HL-60 (cell line): Measurements from ENCODE around the gene FCER2.

Experiments
- DNase-seq, 2 experiments: peaks; one replicate each; pipeline ENCODE4 v3.0.0-alpha.2; 2010 to 2020; ENCODE audit warnings: low read depth in 1 of 2, low spot score in 1 of 2
- H3K27ac ChIP-seq: fragments of 250-450 bp; sonication (Bioruptor Pico); replicated peaks from 2 replicates; pipeline ENCODE4 v1.5.1; 2020; ENCODE audit warnings: mild to moderate bottlenecking, moderate library complexity
- H3K27me3 ChIP-seq: fragments of 250-450 bp; sonication (Bioruptor Pico); 2 replicates; pipeline ENCODE4 v1.5.1; 2021; ENCODE audit warnings: mild to moderate bottlenecking, moderate library complexity; ENCODE audit not compliant: insufficient read depth, poor library complexity, severe bottlenecking
- H3K4me3 ChIP-seq: replicated peaks from 2 replicates; pipeline ENCODE4 v1.5.1; 2011; ENCODE audit warnings: mild to moderate bottlenecking, control low read depth, low read length; ENCODE audit not compliant: insufficient read depth
- GABPA ChIP-seq: IDR thresholded peaks from 2 replicates; pipeline ENCODE4 v1.6.1; 2012; ENCODE audit warnings: low read depth
- POLR2AphosphoS5 ChIP-seq: IDR thresholded peaks from 2 replicates; pipeline ENCODE4 v1.6.1; 2012; ENCODE audit warnings: low read depth
- SPI1 ChIP-seq: IDR thresholded peaks from 2 replicates; pipeline ENCODE4 v1.6.1; 2012; ENCODE audit warnings: low read depth, mild to moderate bottlenecking, borderline replicate concordance
- TF ChIP-seq, protein P1 (sequence below): IDR thresholded peaks from 2 replicates; pipeline ENCODE4 v1.6.1; 2012; ENCODE audit warnings: low read depth; ENCODE audit not compliant: insufficient replicate concordance
- TF ChIP-seq, protein P2 (sequence below): IDR thresholded peaks from one replicate; pipeline ENCODE4 v1.5.1; 2011; ENCODE audit warnings: low read length, control low read depth, inconsistent platforms; ENCODE audit not compliant: insufficient read depth

Gene FCER2

DNA sequence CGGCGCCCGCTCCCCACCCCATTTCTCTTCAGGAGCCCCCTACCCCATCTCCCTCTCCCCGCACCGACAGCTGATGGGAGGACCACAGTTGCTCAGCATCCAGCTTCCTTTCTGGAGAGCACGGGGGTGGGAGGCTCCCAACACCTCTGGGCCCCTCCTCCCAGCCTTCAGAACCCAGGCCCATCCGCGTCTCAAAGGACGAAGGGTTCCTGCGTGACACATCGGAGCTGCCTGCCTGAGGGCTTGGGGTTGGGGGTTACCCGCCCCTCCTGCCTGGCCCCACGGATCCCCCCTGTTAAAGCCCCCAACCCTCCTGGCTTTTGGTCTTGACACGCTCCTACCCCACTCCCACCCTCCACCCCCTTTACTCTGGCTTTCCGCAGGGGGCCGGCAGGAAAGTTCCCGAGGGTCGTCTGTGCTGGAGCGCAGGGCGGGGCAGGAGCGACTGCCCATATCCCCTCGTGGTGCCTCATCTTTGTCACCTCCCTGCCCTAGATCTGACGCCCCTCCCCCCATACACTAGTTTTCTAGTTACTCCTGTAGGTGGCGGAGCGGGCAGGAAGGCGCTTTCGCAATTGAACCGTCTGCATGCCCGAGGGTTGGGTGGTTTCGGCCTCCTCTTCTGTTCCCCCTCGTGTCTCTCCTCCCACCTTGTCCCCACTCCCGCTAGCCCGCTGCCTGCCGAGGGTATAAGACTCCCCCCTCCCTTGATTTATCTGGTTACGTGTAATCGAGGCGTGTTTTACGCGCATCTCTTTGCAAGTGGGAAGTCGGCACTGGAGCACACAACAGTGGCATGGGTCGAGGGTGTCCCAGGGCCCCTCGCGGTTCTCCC, 20.4 kb downstream of the FCER2 start:
- peak overlapping the region; percentile 95 for H3K27ac ChIP-seq
- TF ChIP-seq, protein P1, sequence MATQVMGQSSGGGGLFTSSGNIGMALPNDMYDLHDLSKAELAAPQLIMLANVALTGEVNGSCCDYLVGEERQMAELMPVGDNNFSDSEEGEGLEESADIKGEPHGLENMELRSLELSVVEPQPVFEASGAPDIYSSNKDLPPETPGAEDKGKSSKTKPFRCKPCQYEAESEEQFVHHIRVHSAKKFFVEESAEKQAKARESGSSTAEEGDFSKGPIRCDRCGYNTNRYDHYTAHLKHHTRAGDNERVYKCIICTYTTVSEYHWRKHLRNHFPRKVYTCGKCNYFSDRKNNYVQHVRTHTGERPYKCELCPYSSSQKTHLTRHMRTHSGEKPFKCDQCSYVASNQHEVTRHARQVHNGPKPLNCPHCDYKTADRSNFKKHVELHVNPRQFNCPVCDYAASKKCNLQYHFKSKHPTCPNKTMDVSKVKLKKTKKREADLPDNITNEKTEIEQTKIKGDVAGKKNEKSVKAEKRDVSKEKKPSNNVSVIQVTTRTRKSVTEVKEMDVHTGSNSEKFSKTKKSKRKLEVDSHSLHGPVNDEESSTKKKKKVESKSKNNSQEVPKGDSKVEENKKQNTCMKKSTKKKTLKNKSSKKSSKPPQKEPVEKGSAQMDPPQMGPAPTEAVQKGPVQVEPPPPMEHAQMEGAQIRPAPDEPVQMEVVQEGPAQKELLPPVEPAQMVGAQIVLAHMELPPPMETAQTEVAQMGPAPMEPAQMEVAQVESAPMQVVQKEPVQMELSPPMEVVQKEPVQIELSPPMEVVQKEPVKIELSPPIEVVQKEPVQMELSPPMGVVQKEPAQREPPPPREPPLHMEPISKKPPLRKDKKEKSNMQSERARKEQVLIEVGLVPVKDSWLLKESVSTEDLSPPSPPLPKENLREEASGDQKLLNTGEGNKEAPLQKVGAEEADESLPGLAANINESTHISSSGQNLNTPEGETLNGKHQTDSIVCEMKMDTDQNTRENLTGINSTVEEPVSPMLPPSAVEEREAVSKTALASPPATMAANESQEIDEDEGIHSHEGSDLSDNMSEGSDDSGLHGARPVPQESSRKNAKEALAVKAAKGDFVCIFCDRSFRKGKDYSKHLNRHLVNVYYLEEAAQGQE: peak; percentile 15
- no peak; the same call in 1 of the 2 replicates for TF ChIP-seq GABPA
- TF ChIP-seq, protein P2, sequence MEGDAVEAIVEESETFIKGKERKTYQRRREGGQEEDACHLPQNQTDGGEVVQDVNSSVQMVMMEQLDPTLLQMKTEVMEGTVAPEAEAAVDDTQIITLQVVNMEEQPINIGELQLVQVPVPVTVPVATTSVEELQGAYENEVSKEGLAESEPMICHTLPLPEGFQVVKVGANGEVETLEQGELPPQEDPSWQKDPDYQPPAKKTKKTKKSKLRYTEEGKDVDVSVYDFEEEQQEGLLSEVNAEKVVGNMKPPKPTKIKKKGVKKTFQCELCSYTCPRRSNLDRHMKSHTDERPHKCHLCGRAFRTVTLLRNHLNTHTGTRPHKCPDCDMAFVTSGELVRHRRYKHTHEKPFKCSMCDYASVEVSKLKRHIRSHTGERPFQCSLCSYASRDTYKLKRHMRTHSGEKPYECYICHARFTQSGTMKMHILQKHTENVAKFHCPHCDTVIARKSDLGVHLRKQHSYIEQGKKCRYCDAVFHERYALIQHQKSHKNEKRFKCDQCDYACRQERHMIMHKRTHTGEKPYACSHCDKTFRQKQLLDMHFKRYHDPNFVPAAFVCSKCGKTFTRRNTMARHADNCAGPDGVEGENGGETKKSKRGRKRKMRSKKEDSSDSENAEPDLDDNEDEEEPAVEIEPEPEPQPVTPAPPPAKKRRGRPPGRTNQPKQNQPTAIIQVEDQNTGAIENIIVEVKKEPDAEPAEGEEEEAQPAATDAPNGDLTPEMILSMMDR: peak; percentile 22
- TF ChIP-seq POLR2AphosphoS5: peak; percentile 68
- TF ChIP-seq SPI1: no peak; the same call in 1 of the 2 replicates
- peak overlapping the region; percentile 95 for H3K4me3 ChIP-seq
- peak; percentile 99 to 100 for DNase-seq
- no peaks in the 10 kb centered on the region for H3K27me3 ChIP-seq

DNA sequence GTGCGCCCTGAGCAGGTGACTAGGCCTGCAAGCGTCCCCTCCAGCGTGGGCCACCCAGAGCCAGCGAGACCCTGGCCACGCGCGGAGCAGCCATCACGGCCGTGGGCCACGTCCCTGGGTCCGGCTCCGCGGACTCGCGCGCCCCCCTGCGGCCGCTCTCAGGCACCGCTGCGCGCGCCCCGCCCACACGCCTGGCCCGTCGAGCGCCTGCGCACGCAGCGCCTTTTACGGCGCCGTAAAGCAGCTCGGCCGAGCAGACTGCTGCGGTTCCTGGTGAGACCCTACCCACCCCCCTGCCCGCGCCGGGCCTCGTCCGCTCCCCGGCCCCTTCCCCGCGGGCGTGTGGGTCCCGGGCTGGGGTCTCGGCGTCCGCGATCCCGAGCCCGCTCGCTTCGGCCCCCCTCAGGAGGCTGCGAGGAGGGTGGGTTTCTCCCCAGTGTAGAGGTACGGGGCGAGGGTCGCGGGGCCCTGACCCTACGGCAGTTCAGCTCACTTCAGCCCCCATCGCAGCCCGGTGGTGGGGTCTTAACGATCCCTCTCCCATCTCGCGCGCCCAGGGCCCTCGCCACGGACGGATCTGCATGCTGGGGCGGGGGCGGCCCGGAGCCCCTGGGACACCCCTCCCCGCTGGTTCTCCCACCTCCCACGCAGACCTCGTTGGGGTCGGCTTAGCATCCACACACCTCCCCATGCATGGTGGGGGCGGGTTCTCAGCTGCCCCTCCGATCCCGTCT, 21.2 kb downstream of the FCER2 start, which contains the start of gene TRAPPC5:
TSS of gene TRAPPC5 (plus strand) at position 228 of the 734 bp plus-strand sequence. CDS start 1,421 bp downstream, outside the sequence.
- Histone ChIP-seq H3K27ac (peak within 1 kb of the TSS; percentile 95), H3K4me3 (peak within 1 kb of the TSS; percentile 95), H3K27me3 (no peaks in the 10 kb centered on the region)
- TF ChIP-seq, protein P2: peak; percentile 61
- TF ChIP-seq GABPA: no peak
- TF ChIP-seq POLR2AphosphoS5: 0 out of 2 replicates have a peak, but pooled peaks have one; percentile 47
- TF ChIP-seq SPI1: no peak
- TF ChIP-seq, protein P1: no peak
- peak; percentile 87 to 92 for DNase-seq

DNA sequence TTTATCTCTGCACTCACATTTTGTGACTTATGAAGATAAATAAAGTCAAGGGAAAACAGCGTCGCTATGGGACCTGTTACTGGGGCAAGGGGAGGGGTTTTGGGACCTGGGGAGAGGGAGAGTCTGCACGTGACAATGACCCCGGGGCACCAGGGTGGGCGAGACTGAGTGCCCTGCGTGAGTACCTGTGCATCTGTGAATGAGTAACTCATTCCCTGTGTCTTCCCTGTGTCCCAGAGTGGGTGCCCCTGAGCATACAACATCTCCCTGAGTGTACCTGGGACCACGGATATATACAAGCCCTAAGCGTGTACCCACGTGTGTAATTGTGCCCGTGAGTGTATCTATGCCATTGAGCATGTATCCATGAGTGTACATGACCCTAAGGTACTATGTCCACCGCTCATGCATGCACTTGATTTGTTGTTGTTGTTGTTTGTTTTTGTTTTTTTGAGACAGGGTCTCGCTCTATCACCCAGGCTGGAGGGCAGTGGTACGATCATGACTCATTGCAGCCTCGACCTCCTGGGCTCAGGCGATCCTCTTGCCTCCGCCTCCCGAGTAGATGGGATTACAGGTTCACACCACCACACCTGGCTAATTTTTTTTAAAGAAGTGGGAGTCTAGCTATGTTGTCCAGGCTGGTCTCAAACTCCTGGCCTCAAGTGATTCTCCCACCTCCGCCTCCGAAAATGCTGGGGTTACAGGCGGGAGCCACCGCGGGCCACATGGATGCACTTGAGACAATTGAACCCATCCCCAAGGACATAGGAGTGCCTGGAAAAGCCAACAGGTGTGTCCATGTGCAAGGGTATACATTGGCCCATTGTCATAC, 21.9 kb downstream of the FCER2 start:
- H3K27me3 ChIP-seq: no peaks in the 10 kb centered on the region
- TF ChIP-seq, protein P1: no peak
- TF ChIP-seq SPI1: no peak
- TF ChIP-seq POLR2AphosphoS5: no peak
- no peak for TF ChIP-seq GABPA
- TF ChIP-seq, protein P2: no peak
- peak overlapping the region; percentile 1; the same call in 1 of the 2 replicates for H3K4me3 ChIP-seq
- DNase-seq: no peak
- peak overlapping the region; percentile 95 for H3K27ac ChIP-seq
